Measurements from ENCODE around the gene SLC10A1. TPM values are rescaled to one million over a fixed set of nuclear protein-coding genes. Genes with fewer than 3 reads are reported as not detected.

Gene SLC10A1
- total RNA-seq, 2 experiments from 2014 or later, result not detected

DNA sequence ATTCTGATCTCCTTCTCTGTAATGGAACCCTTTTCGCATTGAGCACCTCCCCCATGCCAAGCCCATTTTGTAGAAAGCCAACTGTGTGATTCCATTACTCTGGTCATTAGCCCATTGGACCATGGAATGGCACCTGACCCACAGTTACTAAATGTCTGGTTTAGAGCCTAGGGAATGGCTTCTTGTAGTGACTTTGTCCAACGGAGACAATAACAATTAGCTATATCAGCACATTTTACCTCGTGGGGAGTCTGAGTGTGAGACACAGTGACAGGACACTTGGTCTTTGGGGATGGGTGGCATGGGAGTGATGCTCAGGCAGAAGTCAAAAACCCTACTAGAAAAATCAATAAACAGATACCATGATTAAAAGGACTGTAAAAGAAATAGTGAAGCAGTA, 10.4 kb downstream of the SLC10A1 start:
- intact Hi-C loops (cut with micrococcal nuclease; ENCODE audit: unreplicated experiment), result no loop called here
- Histone ChIP-seq H3K9me2 (ENCODE audit: insufficient read depth, low read length) (no peaks in the 10 kb centered on the region), H2AFZ (ENCODE audit: low read length) (no peak overlapping the region), H3K36me3 (ENCODE audit: insufficient read depth, low read length) (no peaks in the 10 kb centered on the region), H4K20me1 (ENCODE audit: insufficient read depth, low read length) (no peaks in the 10 kb centered on the region), H3K27ac (ENCODE audit: low read depth, low read length, poor library complexity, severe bottlenecking) (no peak overlapping the region), H3K4me3 (ENCODE audit: low read depth, low read length, poor library complexity, severe bottlenecking) (no peak overlapping the region), H3K79me2 (ENCODE audit: insufficient read depth, low read depth, low read length) (no peaks in the 10 kb centered on the region), H3K9me3 (ENCODE audit: low read length) (no peaks in the 10 kb centered on the region), H3K4me2 (ENCODE audit: low read length) (no peak overlapping the region), H3K4me1 (ENCODE audit: insufficient read depth, low read length, poor library complexity, severe bottlenecking) (no peaks in the 10 kb centered on the region)
- TF ChIP-seq, protein P1, sequence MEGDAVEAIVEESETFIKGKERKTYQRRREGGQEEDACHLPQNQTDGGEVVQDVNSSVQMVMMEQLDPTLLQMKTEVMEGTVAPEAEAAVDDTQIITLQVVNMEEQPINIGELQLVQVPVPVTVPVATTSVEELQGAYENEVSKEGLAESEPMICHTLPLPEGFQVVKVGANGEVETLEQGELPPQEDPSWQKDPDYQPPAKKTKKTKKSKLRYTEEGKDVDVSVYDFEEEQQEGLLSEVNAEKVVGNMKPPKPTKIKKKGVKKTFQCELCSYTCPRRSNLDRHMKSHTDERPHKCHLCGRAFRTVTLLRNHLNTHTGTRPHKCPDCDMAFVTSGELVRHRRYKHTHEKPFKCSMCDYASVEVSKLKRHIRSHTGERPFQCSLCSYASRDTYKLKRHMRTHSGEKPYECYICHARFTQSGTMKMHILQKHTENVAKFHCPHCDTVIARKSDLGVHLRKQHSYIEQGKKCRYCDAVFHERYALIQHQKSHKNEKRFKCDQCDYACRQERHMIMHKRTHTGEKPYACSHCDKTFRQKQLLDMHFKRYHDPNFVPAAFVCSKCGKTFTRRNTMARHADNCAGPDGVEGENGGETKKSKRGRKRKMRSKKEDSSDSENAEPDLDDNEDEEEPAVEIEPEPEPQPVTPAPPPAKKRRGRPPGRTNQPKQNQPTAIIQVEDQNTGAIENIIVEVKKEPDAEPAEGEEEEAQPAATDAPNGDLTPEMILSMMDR (conservative IDR thresholded peaks at IDR 0.05; ENCODE audit: low read length), result no peak
- TF ChIP-seq EZH2phosphoT487 (IDR thresholded peaks at IDR 0.05; ENCODE audit: borderline replicate concordance, low read depth, low read length), result no peak
- BruUV-seq (replicated peaks), result no TSS peak
- POLR2A ChIA-PET, result interaction anchor here (0.6 kb wide), 1 partner anchor 58 kb away, joined by 6 read pairs; no protein-coding TSS in a partner anchor
- CTCF ChIA-PET (ENCODE audit: unreplicated experiment), result no interaction called here
- no peak for DNase-seq (ENCODE audit: low spot score)

GRCh38 chr14:69784942-69785341, 12.1 kb downstream of the SLC10A1 start:
- H3K9me3 ChIP-seq (ENCODE audit: low read length), result no peaks in the 10 kb centered on the region
- H3K9me2 ChIP-seq (ENCODE audit: insufficient read depth, low read length), result no peaks in the 10 kb centered on the region
- ChIA-PET CTCF (ENCODE audit: unreplicated experiment) (no interaction called here), POLR2A (no interaction called here)
- peaks cover 10% of the 10 kb centered on the region for H3K36me3 ChIP-seq (ENCODE audit: insufficient read depth, low read length)
- H3K79me2 ChIP-seq (ENCODE audit: insufficient read depth, low read depth, low read length), result no peaks in the 10 kb centered on the region
- H3K4me3 ChIP-seq (ENCODE audit: low read depth, low read length, poor library complexity, severe bottlenecking), result no peak overlapping the region
- intact Hi-C loops (cut with micrococcal nuclease; ENCODE audit: unreplicated experiment), result no loop called here
- H3K4me2 ChIP-seq (ENCODE audit: low read length), result no peak overlapping the region
- no peaks in the 10 kb centered on the region for H4K20me1 ChIP-seq (ENCODE audit: insufficient read depth, low read length)
- no TSS peak for BruUV-seq (replicated peaks)
- H3K4me1 ChIP-seq (ENCODE audit: insufficient read depth, low read length, poor library complexity, severe bottlenecking), result no peaks in the 10 kb centered on the region
- no peak overlapping the region for H2AFZ ChIP-seq (ENCODE audit: low read length)
- no peak overlapping the region for H3K27ac ChIP-seq (ENCODE audit: low read depth, low read length, poor library complexity, severe bottlenecking)
- TF ChIP-seq, protein P1 (conservative IDR thresholded peaks at IDR 0.05; ENCODE audit: low read length), result no peak
- TF ChIP-seq EZH2phosphoT487 (IDR thresholded peaks at IDR 0.05; ENCODE audit: borderline replicate concordance, low read depth, low read length), result no peak
- no peak for DNase-seq (ENCODE audit: low spot score)

- no peaks in the 10 kb centered on the region for H3K9me2 ChIP-seq (ENCODE audit: insufficient read depth, low read length)
- H3K36me3 ChIP-seq (ENCODE audit: insufficient read depth, low read length), result peaks cover 49% of the 10 kb centered on the region
- no peaks in the 10 kb centered on the region for H3K9me3 ChIP-seq (ENCODE audit: low read length)
- no peak overlapping the region for H3K4me3 ChIP-seq (ENCODE audit: low read depth, low read length, poor library complexity, severe bottlenecking)
- no peak for TF ChIP-seq EZH2phosphoT487 (IDR thresholded peaks at IDR 0.05; ENCODE audit: borderline replicate concordance, low read depth, low read length)
- TF ChIP-seq, protein P1 (conservative IDR thresholded peaks at IDR 0.05; ENCODE audit: low read length), result no peak
- POLR2A ChIA-PET, result no interaction called here
- CTCF ChIA-PET (ENCODE audit: unreplicated experiment), result no interaction called here
- peaks cover 10% of the 10 kb centered on the region; the same call in 1 of the 2 replicates for H4K20me1 ChIP-seq (ENCODE audit: insufficient read depth, low read length)
- no peak for DNase-seq (ENCODE audit: low spot score)
- no peak overlapping the region for H3K27ac ChIP-seq (ENCODE audit: low read depth, low read length, poor library complexity, severe bottlenecking)
- no TSS peak for BruUV-seq (replicated peaks)
- intact Hi-C loops (cut with micrococcal nuclease; ENCODE audit: unreplicated experiment), result no loop called here
- no peaks in the 10 kb centered on the region for H3K4me1 ChIP-seq (ENCODE audit: insufficient read depth, low read length, poor library complexity, severe bottlenecking)
- H2AFZ ChIP-seq (ENCODE audit: low read length), result no peak overlapping the region
- H3K79me2 ChIP-seq (ENCODE audit: insufficient read depth, low read depth, low read length), result no peaks in the 10 kb centered on the region
- H3K4me2 ChIP-seq (ENCODE audit: low read length), result no peak overlapping the region
Measured at GRCh38 chr14:69780952-69781351, 16.1 kb downstream of the SLC10A1 start.

Measured in OCI-LY7 (cell line).